GM12872 (cell line): ENCODE results near the gene SPSB2.

Experiments used
- TF ChIP-seq, protein P1 (sequence below): IDR thresholded peaks from 3 replicates; pipeline ENCODE4 v1.5.1; 2011; ENCODE audit warnings: low read depth, mild to moderate bottlenecking, low read length, moderate library complexity; ENCODE audit not compliant: insufficient read depth

SPSB2 gene

DNA sequence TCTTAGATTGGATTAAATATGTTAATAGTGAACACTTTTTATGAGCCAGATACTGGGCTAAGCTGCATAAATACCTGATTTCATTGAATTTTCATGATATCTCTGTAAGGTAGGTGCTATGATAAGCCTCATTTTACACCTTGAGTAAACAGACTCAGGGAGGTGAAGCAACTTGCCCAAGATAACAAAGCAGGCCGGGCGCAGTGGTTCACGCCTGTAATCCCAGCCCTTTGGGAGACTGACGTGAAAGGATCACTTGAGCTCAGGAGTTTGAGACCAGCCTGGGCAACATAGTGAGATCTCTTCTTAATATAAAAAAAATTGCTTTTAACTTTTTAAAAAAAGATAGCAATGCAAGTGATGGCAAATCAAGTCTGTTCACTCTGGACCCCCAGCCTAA lies 31.0 kb downstream of the SPSB2 start:
- TF ChIP-seq, protein P1, sequence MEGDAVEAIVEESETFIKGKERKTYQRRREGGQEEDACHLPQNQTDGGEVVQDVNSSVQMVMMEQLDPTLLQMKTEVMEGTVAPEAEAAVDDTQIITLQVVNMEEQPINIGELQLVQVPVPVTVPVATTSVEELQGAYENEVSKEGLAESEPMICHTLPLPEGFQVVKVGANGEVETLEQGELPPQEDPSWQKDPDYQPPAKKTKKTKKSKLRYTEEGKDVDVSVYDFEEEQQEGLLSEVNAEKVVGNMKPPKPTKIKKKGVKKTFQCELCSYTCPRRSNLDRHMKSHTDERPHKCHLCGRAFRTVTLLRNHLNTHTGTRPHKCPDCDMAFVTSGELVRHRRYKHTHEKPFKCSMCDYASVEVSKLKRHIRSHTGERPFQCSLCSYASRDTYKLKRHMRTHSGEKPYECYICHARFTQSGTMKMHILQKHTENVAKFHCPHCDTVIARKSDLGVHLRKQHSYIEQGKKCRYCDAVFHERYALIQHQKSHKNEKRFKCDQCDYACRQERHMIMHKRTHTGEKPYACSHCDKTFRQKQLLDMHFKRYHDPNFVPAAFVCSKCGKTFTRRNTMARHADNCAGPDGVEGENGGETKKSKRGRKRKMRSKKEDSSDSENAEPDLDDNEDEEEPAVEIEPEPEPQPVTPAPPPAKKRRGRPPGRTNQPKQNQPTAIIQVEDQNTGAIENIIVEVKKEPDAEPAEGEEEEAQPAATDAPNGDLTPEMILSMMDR = no peak

DNA sequence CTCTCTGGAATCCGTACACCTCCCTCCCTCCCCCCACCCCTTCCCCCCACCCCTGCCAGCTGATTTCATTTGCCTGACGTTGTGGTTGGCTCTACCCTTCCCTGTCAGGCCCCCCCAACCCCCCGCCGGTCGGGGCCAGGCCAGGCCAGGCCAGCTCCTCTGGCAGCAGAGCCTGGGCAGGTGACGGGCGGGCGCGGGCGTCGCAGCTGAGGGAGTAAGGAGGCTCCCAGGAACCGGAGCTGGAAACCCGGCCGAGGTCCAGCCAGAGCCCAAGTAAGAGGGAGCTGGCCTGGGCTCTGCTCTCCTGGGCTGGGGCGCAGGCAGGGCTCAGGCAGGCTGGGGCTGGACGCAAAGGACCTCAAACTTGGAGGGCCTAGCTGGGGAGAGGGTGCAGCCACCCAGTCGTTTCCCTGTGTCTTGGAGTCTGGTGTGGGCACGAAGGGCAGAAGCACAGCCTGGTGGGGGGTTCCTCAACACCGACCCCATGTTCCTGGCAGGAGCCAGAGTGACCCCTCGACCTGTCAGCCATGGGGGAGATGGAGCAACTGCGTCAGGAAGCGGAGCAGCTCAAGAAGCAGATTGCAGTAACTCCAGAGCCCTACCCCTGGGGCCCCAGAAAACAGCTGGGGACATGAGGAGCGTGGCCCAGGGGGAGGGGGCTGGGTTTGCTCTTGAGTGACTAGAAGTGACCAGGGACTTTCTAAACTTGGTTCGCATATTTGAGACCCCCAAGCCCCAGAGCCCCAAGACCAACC lies 32.2 kb downstream of the SPSB2 start, which contains the start of gene GNB3:
GNB3 (plus strand) TSS at position 165 of the 755 bp plus-strand sequence; CDS start at position 528, 363 bp downstream.
- TF ChIP-seq, protein P1 = no peak

DNA sequence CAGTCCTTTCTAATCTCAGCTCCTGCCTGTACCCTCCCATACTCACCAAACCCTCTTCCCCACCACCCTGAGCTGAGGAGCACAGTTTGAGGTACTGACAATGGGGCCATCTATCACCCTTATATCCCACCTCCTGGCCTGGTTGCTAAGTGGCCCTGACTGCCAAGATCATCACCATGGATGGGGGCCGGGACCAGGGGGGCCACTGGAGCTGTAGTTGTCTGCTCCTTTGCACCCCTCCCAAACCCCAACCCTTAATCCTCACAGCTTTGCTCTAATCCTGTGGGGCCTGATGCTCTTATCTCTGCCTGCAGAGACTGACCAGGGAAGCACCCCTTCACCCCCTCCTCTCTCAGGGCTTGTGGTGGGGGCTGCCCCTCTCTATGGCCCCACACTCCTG lies 32.8 kb downstream of the SPSB2 start:
- TF ChIP-seq, protein P1 = no peak

DNA sequence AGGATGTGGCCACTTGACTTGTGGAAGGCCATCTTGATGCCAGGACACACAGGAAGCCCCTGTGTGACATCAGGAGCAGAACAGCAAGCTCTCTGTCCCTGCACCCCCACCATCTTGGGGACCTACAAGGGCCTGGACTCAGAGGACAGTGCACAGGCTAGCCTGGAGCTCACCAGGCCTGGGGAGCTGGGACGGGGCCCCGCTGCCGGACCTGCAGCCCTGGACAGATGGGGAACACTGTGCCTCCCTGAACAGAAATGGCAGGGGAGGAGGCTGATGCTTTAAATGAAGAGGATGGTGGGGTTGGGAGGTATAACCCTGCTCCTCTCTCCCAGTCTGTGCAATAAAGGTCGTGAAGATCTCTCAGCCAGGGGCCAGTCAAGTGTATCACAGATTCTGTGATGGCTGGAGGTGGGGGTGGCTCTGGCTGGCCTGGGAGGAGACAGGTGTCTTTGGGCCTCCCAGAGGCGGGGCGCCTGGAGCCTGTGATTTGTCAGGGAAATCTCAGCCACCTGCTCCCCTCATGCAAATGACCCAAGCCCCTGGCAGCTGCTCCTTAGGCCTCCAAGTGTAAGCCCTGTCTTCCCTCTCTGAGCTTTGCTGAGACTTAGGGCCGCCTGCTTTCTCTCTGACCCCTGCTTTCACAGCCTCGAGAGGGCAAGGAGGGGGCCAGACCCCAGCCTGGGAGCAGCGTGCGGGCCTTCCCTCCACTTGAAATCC lies 33.5 kb downstream of the SPSB2 start:
- TF ChIP-seq, protein P1 = no peak

DNA sequence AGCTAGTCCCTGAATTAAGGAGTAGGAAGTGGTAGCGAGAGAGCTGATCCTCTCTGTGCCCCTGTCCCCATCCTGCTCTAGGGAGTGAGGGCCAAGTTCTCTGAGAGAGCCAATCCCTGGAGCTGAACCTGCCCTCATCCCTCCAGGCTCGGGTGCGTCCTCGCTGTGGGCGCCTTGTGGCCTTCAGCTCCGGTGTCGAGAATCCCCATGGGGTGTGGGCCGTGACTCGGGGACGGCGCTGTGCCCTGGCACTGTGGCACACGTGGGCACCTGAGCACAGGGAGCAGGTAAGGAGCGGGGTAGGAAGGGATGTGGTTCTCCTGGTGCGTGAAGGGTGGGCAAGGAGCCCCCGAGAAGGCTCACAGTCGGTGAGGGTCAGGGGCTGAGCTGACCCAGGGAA lies 34.2 kb downstream of the SPSB2 start:
- TF ChIP-seq, protein P1 = no peak

DNA sequence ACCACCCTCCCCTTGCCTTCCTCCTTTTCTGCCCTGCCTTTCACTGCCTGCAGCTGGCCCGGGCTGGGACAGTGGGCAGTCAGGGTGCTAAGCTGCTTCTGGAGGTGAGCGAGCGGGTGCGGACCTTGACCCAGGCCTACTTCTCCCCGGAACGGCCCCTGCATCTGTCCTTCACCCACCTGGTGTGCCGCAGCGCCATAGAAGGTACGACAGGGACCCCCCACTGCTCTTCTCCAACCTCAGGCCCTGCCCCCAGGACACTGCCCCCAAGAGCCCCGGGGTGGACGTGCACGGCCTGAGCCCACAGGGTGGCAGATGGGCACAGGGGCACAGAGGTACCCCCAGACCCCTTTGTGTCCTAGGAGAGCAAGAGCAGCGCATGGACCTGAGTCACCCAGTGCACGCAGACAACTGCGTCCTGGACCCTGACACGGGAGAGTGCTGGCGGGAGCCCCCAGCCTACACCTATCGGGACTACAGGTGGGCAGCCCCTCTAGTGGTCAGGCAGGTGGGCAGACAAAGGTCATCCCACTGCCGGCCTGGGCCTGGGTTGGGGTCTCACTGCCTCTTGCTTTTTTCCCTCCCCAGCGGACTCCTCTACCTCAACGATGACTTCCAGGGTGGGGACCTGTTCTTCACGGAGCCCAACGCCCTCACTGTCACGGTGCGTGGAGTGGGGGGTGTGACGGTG lies 35.6 kb downstream of the SPSB2 start:
- TF ChIP-seq, protein P1 = no peak

DNA sequence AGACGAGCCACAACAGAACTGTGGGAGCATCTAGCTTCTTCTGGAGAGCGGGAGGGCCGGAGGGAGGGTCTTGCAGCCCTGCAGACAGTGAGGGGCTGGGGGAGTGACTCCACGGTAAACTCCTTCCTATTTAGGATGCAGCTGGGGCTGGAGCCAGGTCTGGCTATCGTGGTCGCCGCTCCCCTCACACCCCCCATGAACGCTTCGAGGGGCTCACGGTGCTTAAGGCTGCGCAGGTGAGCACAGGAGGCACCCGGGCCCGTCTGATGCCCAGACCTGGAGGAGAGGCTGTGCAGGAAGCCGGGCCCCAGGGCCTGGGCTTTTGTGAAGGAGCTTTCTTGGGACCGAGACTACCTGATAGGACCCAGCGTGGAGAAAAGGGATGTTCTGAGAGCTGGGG lies 36.3 kb downstream of the SPSB2 start:
- TF ChIP-seq, protein P1 = no peak
